ENCODE results near the gene PCDH1. TPM values are rescaled to one million over a fixed set of nuclear protein-coding genes. Genes with fewer than 3 reads are reported as not detected.

Gene PCDH1
- total RNA-seq, 1 donor from 2014 or later = 21.3 TPM

DNA sequence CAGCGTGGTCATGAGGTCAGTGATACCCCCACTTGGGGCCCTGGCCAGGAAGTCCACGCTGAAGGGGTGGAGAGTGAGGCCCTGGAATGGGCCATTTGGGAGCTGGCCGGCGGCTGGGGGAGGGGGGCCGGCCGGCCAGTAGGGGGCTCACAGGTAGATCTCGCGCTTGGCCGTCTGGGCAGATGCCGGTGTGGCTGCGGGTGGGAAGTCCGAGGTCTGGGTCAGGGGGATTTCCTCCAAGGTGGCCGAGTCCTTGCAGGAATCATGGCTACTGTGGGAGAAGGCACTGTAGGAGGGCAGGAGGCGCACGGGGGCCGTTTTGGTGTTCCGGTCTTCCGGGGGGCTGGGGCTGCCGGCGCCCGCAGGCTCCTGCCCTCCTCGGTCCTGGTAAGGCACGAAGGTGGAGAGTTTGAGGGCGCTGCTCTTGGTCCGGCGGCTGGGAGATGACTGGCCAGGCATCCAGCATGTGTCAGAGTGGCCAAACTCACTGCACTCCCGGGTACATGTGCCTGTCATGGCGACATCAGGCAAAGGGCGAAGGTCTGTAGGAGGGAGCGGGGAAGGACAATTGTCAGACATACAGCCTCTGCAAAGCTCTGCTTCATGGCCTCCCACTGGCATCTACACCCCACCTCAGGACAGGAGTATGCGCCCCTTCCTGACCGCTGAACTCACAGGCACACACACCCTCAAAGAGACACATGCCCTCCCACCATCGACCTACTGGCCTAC is 24.1 kb downstream of the PCDH1 start:
- no peak for DNase-seq

DNA sequence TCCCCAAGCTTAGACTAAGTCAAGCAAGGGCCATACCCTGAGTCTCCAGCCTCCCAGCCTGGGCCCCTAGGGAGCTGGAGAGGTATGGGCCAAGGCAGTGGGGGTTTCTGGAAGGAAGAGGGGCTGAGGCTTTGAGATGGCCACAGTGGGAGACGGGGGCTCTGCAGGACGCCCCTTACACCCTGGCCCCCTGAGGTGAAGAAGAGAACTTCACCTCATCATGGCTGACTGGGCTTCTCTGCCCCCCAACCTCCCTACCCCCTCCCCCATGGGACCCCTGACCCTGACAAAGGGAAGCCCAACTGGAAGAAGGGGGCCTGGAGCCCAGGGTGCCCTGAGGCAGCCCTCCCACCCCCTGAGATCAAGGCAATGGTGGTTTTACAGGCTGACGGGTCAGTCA is 25.8 kb downstream of the PCDH1 start:
- DNase-seq = no peak

DNA sequence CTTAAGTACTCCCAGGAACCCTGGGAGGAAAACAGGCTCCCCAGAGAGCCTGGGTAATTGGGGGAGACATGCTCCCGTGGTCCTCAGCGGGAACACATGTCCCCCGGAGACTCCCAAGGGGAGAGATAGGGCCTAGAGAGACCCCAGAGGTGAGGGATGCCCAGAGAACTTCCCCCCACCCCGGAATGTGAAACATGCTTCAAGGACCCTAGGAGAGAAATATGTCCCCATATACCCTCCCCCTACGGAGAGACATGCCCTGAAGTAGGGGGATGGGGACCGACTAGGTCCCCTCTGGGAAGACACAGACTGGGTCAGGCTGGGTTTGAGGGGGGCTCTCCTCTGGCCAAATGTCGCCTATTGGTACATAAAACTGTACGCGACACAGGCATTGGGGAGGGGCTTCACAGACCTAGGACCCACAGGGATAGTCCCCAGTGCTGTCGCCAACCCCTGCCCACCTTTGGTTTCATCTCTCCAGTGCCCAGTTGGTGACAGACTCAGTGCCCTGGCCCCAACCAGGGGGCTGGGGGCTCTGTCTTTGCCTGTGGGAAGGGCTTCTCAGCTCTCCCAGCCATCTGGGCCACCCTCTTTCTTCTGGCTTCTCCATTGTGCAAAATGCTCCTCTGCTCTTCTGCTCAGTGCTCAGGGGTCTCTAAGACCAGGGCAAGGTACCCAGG is 26.9 kb downstream of the PCDH1 start:
- DNase-seq = no peak

DNA sequence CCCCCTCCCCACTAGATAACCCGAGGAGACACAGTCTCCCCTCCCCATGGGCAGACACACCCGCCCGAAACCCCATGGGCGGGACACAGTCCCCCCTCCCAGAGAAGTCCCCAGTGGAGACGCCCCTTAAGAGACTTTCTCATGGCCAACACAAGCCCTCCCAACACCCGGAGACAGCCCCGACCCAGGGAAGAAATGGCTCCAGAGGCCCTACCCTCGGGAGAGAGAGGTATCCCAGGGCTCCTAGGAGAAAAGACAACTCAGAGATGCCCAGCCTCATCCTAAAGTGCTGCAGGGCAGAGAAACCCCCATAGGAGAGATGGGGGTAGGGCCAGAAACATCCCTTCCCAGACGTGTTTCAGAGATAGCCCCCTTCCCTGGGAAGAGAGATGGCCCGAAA is 27.4 kb downstream of the PCDH1 start:
- DNase-seq = no peak

DNA sequence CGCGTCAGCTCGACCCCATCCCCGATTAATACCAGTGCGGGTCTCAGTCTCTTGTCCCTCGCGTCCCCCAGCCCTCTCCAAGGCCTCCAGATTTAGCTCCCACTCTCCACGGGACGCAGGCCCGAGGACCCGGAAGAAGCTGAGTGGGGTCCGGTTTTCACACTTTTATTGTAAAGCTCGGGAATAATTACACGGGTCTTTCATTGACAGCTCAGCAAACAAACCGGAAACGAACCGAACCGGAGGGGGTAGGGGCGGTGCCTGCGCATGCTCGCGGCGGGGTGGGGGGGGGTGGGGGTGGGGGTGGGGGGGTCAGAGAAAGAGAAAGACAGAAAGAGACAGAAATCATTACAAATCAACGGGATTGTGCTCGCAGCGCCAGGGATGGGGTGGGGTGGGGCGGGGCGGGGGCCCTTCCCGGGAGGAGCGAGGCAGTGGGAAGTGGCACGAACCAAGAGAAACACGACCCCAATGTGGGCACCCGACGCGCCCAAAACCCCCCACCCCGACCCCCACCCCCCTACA is 27.9 kb downstream of the PCDH1 start:
- DNase-seq = peak; percentile 36

DNA sequence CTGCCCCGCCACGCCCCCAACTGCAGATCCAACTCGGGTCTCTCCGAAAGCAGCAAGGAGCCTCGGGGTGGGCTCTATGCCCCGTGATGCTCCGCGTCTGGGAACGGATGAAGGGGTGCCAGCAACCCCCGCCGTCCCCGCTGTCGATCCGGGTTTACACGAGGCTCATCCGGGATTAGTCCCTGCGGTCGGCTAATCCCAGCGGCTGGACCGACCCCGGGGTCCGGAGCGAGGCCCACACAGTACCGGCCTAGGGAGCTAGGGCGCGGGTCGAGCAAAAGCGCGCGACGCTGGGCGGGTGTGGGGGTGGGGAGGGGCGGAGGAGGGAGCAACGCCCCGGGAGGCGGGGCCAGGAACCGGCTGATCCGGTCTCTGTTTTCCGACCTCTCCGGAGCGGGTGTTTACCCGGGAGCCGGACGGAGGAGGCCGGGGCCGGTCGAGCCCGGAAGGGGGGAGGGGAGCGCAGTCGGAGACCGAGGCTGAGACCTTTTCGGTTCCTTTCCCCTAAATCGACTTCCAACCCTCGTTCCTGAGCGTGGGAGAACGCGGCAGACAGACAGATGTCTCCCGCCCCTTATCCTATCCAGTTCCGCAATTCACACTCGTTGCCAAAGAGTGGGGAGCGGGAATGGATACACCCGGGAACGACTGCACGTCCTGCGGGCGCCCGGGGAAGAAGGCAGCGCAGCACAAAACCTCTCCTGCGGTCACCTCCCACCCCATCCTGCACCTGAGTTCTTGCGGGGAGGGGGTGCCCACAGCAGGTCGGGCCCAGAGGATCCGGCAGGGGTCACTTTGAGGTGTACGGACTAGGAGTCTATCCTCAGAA is 28.6 kb downstream of the PCDH1 start:
- DNase-seq = peak; percentile 78

DNA sequence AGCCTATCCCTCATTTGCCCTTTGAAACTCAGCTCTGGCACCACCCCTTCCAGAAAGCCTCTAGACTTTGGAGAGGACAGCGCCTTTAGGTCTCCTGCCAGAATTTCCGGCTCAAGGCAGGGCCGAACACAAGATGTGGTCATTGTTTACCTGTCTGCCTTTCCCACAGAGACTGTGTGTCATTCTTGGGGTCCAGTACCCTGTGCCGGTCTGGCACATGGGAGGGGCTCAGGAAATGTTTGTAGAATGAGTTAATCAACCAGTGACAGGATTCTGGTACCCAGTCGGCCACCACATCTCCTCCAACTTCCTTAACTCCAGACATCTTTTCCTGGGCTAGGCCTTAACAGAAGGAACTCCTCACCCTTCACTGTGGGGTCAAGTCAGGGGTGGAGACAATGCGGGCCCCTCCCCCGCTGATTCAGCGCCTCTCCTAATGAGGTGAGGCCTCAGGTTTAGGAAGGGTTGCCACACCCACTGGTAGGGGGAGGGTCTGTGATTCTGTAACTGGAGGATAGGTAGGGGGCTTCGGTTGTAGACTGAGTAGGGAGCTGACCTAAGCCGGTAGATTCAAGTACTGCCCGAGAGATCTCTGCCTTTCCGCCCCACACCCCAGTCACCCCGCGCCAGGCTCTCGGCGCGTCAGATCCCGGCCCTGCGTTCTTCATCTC is 29.3 kb downstream of the PCDH1 start:
- DNase-seq = peak; percentile 24

DNA sequence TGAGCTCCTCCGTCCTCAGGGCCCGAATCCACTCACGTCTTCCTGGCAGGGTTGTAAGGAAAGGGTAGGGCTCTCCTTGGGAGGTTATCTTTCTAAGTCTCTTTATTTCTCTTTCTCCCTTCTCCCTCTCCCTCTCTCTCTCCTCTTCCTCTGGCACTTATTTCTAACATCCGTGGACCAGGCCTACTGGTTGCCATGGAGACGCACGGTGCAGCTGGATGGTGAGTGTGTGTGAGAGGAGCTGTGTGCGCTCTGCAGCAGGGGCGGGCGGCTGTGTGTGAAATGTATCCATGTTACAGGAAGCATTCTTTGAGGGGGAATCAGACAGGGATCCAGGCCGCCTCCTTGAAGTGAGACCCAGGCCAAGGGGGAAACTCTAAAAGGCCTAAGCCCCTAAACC is 32.2 kb downstream of the PCDH1 start:
- peak; percentile 28 for DNase-seq

DNA sequence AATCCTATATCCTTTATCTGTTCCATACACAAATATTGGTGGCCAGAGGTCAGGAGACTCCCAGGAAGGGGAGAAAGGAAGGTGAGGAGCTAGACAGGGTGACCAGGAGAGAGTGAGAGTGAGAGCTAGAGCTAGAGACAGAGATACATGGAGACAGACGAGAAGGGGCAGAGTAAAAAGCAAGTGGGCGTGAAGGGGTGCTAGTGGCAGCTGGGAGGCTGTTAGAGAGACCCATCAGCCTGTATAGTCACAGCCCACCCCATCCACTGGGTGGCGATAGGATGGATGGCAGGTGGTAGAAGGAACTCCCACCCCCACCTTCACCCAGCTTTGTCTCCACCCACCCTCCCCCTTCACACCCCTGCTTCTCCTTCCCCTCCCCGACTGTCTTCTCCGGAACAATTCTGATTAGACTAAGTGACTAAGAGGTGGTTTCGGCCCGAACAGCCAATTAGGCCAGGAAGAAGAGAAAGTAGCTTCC is 32.8 kb downstream of the PCDH1 start:
- no peak for DNase-seq

DNA sequence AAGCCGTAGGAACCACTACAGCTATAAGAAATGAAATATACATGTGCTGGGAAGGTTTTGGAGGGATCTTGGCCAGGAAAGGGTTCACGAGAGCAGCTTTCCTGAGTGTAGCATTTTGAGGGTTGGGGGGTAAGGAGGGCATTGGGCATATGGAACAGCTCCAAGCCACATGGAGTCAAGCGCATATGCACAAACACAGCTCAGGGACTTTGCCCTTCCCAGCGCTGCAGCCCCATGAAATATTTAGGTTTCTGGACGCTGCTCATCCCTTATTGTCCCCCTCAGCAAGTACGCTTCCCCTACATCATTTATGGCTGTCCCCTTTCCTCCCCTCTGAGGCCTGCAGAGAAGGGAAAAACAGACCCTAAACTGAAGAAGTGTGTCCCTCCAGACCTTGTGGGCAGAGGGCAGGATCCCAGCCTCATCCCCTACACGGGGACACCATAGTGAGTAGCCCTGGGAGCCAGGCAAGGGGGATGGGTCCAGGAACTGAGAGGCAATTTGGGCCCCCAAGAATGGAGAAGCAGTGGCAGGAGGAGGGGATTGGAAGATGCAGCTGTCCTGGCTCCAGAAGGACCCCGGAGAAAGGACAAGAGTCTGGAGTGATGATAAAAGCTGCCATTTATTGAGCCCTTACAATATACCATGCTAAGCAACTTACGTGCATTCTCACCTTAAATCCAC is 33.7 kb downstream of the PCDH1 start:
- DNase-seq = no peak

DNA sequence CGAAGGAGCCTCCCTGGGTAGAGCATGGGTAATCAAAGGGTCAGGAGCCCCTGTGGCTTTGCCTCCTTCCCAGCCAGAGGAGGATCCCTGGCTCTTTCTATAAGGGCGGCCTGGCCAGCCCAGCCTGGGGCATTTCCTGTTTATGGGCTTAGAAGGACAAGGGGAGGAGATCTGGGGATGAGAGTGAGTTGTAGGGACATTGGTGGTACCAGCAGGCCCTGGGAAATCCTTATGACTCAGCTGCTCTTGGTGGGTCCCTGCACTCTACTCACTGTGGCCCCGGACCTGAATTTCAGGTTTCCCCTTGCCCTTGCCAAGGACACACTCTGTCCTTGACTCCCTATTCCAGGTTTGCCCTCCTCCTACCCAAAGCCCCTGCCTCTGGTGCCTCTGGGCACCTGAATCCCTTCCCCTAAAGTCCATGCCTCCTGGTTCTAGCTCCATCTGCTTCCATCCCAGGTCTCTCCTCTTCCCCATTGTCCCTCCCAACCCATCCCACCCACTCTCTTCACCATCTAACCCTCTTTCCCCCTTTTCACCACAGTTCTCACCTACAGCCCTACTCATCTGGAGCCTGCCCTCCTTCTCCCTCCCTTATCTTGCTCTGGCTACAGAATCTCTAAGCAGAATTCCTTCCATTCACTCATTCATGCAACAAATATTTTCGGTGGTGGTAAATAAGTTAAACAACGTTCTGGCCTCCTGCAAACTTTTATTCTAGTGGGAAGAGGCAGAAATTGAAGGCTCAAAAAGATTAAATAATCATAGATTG is 34.9 kb downstream of the PCDH1 start:
- no peak for DNase-seq

DNA sequence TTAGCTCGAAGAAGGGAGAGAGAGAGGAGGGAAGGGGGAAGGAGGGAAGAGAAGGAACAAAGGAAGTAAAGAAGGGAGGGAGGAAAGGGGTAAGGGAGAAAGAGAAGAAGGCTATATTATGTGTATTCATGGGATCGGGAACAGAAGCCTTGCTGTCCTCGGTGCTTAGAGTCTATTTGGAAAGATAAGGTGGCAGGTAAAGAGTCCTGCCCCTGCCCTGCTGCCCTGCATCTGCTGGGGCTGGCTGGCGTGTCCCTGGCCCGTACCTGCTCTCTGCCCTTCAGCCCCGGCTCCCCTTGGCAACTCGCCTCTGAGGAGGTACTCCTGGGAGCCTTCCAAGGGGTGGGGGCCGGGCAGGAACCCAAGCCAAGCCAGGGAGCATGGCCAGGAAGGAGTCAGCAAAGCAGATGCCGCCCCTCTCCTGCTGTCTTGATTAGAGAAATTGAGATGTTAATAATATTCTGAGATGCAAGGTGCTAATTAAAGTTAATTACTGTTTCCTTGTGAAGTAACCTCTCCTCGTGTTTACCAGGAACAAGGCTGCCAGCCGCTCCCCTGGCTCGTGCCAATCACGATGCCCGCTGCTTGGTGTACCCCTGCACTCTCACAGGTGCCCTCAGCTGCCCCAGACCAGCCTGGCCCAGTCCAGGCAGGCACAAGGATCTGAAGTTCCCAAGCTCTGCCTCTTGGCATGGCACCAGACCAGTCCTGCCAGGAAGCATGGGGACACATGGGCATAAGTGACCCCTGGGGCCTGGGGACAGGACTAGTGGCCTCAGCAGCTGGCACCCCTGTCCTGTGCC is 36.6 kb downstream of the PCDH1 start:
- no peak for DNase-seq

DNA sequence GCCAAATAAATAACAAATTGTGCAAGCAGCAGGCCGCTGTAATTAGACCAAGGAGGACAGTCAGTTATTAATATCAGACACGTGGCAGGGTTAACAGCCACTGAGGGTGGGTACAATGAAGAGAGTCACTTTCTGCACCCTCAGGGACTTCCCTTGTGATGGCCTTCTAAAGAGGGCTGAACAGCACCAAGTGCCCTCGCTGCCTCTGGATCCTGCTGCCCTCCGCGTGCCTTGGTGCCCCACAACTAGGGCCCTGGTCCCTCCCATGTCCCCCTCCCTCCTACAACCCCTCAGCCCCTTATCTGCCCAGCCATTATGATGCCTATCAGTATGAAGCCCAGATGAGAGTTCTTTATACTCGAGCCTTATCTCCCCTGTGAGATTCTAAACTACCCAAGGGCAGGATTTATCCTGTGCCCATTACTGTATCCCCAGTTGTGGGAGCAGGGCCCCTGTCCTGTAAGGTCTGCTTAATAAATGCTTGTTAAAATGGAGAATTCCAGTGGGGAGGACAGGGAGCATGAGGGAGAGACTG is 37.3 kb downstream of the PCDH1 start:
- no peak for DNase-seq

DNA sequence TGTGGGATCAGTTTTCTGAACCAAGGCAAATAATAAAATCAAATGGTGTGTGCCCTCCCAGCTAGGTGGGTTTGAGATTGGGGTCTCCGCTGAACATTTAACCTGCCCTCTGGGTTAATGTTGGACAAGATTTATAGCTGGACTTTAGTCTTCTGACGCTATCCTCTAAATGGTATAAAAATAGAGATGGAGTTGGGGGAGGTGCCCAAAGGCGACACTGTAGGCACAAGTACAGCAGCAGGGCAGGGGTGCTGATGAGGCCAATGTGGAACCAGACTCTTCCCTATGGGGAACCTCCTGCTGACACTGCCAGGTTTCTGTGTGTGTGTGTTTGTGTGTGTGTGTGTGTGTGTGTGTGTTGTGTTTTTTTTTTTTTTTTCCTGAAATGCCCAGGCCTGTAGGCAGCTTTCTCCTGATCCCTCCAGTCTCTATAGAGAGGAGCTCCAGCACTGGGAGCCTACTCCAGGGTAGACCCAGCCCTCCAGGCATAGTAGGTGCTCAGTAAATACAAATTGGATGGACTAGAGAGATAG is 37.9 kb downstream of the PCDH1 start:
- no peak for DNase-seq

DNA sequence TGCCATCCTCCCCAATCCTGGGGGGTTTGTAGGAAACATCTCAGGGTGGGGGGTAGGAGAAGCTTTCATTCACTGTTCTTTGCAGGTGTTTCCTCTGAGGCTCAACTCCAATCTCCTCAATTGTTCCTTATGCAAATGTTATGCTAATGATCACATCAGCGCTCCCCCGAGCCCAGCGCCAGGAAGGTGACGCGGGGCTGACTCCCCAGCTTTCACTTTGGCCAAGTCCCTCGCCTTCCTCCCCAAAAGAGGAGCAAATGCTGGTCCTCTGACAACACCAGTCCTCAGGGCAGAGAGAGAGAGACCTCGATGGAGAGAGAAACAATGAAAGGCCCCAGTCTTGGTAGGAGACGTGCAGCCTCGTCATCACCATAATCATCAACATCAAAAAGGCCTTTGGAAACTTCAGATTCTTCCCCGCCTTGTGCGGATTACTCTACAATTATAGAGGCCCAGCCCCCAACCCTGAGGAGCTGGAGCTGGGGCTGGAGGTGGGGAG is 39.1 kb downstream of the PCDH1 start:
- no peak for DNase-seq

DNA sequence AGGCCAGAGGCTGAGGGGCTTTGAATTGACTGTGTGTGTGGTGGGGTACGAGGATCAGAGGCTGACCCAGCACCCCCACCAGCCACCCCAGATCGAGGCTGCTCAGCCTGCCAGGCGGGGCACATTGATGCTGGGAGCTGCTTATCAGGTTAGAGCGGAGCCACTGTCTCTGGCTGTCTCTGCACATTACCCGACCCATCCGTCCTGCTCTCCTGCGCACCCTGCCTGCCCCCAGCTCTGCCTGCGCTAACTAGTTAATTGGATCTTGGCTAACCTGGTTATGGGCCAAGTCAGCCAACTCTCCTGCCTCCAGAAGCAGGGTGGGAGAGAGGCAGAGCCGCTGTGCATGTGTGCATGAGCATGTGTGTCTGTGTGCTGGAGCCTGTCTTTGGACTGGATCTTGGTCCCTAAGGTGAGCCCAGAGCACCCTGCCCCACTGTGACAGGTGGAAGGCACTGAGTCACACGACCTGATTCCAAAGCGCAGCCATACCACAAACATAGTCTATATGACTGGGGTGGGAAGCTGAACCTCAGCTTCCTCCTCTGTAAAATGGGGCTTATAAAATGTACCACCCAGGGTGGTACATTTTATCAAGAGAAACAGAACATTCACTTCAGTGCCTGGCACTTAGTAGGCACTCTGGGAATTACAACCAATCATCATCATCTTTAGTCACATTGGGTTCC is 39.7 kb downstream of the PCDH1 start:
- DNase-seq = no peak

DNA sequence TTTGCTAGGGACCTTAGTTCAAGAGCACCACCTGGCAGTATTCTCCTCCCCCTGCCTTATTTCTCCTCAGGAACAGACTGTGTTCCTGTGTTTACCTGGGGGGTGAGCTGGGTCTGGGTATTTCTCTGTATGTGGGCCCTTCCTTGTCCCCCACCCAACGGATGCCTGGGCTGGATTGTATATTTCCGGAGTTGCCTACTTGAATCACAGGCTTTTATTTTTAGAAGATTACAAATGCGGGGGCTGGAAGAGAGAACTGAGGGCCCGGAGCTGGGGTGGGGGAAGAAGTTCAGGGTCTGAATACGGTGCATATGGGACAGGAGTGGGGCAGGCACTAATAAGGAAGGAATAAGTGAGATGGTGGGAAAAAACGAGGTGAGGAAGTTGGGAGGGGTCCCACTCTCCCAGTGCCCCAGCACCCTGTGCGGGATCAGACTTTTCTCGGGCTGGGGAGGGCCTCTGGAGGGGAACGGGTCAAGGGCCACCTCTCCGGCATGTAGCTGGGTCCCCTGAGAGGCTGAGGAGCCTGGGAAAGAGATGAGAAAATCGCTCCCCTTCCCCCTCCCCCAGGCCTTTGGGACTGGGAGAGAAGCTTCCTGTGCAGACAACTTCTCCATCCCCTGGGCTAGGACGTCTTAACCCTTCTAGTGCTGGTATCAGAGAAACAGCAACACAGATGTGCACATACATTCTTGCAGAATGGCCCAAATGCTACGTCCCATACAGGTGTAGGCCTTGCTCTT is 42.1 kb downstream of the PCDH1 start:
- peak; percentile 29 for DNase-seq

DNA sequence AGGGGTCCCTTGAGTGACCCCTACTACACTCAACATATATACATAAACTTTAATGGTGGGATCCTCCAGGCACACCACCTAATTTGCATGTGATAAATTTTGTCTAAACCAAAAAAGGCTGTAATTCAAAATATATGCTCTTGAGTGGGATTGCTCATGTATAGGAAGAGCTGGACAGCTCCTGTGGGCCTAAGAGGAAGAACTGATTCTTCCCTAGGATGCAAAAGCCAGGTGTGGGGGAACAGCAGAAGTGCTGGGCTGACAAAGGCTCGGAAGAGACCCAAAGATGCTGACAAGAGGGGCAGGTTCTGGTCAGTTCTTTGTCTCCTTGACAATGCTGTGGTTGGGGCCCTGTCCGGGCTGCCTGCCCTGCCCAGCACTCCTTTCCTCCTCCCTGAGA is 43.9 kb downstream of the PCDH1 start:
- no peak for DNase-seq

Measured in skin of body (tissue), 2 donors.